Skeletal muscle tissue (tissue), 4 donors: ENCODE measurements around the gene LTBP1. TPM values are rescaled to one million over a fixed set of nuclear protein-coding genes. Genes with fewer than 3 reads are reported as not detected.
"Not testable (repeated sequence)": the region's sequence is repeated elsewhere in the genome, so short reads cannot be mapped to it uniquely, and the experiment has no call there.

Source experiments
- H3K27ac ChIP-seq: one replicate; pipeline ENCODE4 v1.7.0; 2013; ENCODE audit warnings: mild to moderate bottlenecking, low read depth, low read length, inconsistent platforms
- H3K27me3 ChIP-seq, 3 donors: one replicate each; pipeline ENCODE4 v1.7.0; 2013; ENCODE audit warnings: low read length in 3 of 3; ENCODE audit not compliant: control insufficient read depth in 3 of 3, insufficient read depth in 3 of 3
- H3K36me3 ChIP-seq, 3 donors: one replicate each; pipeline ENCODE4 v1.7.0; 2013; ENCODE audit warnings: low read length in 3 of 3; ENCODE audit not compliant: control insufficient read depth in 3 of 3, insufficient read depth in 3 of 3
- H3K4me1 ChIP-seq, 3 donors: one replicate each; pipeline ENCODE4 v1.7.0; 2013; ENCODE audit warnings: low read length in 3 of 3, mild to moderate bottlenecking in 3 of 3; ENCODE audit not compliant: control insufficient read depth in 3 of 3, insufficient read depth in 3 of 3
- H3K4me3 ChIP-seq, 3 donors: one replicate each; pipeline ENCODE4 v1.7.0; 2013; ENCODE audit warnings: low read length in 3 of 3
- H3K9ac ChIP-seq, 3 donors: one replicate each; pipeline ENCODE4 v1.7.0; 2013; ENCODE audit warnings: low read length in 3 of 3, mild to moderate bottlenecking in 3 of 3, moderate library complexity in 2 of 3, low read depth in 1 of 3
- H3K9me3 ChIP-seq, 3 donors: one replicate each; pipeline ENCODE4 v1.7.0; 2013; ENCODE audit warnings: low read length in 3 of 3; ENCODE audit not compliant: control insufficient read depth in 3 of 3
- total RNA-seq: library from RNA; depleted of rRNA; stranded (reverse); fragments of >200 nt; gene quantifications from one replicate; pipeline ENCODE4 v1.2.3, GENCODE V29; 2014
- donor health status: Osteomylitis.

Gene LTBP1
- total RNA-seq, 1 donor from 2014 or later: 78.8 TPM

DNA sequence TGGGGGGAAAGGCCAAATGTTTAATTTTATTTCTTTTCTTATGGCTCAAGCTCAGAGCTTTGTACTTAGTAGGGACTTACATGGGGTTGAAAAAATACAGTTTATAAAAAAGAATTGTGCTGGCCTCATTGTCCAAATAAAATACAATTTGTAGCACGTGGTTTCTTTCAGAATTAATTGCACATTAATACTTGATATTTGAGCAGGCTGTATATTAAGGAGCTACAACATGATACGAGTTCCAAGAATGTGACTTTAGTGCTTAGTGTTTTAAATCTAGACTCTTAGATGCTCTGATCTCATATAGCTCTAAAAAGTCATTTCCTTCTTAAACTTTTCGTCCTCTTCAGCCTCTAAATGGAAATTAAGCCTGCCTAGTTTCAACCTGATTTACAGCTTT is 483.3 kb downstream of the LTBP1 start:
- Histone ChIP-seq H3K9me3 (no peaks in the 10 kb centered on the region), H3K27me3 (no peaks in the 10 kb centered on the region), H3K36me3 (no peaks in the 10 kb centered on the region), H3K27ac (no peak overlapping the region), H3K9ac (no peak overlapping the region), H3K4me3 (no peak overlapping the region), H3K4me1 (no peaks in the 10 kb centered on the region)

GRCh38 chr2:33430856-33431255 is 484.1 kb downstream of the LTBP1 start:
- H3K9ac ChIP-seq: no peak overlapping the region
- H3K9me3 ChIP-seq: no peaks in the 10 kb centered on the region
- H3K27ac ChIP-seq: no peak overlapping the region
- H3K27me3 ChIP-seq: no peaks in the 10 kb centered on the region
- peaks cover 0 to under 1% (median 0%) of the 10 kb centered on the region in 3 donors for H3K4me1 ChIP-seq
- H3K36me3 ChIP-seq: no peaks in the 10 kb centered on the region
- H3K4me3 ChIP-seq: no peak overlapping the region

DNA sequence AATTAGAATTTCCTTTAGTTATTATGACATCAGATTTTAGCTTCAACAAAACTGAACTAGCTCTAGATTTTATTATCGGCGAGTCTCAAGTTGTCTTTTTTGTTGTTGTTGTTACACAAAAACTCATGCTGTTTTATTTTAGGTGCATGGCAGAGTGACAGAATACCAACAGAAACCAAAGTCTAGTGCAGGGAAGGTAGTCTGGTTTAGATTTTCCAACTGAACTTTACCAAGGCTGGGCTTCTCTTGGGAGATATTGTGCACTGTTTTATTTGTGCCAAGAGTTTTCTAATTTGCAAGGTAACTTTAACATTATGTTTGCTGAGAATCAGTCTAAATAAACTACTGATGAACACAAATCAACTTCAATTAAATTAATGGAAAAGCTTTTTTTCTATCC is 486.1 kb downstream of the LTBP1 start:
- Histone ChIP-seq H3K4me3 (no peak overlapping the region), H3K4me1 (peaks cover 0 to 7% (median 1%) of the 10 kb centered on the region in 3 donors), H3K36me3 (no peaks in the 10 kb centered on the region), H3K27me3 (no peaks in the 10 kb centered on the region), H3K9ac (no peak overlapping the region), H3K27ac (no peak overlapping the region), H3K9me3 (no peaks in the 10 kb centered on the region)

- no peaks in the 10 kb centered on the region for H3K36me3 ChIP-seq
- no peak overlapping the region for H3K27ac ChIP-seq
- peaks cover 0 to 7% (median 2%) of the 10 kb centered on the region in 3 donors for H3K4me1 ChIP-seq
- no peaks in the 10 kb centered on the region for H3K27me3 ChIP-seq
- H3K4me3 ChIP-seq: no peak overlapping the region
- no peak overlapping the region for H3K9ac ChIP-seq
- H3K9me3 ChIP-seq: no peaks in the 10 kb centered on the region
Observed at GRCh38 chr2:33433279-33434235, 486.8 kb downstream of the LTBP1 start.

GRCh38 chr2:33435518-33435917 is 488.8 kb downstream of the LTBP1 start:
- no peak overlapping the region for H3K27ac ChIP-seq
- no peak overlapping the region for H3K9ac ChIP-seq
- no peak overlapping the region for H3K4me3 ChIP-seq

GRCh38 chr2:33436083-33436482 is 489.3 kb downstream of the LTBP1 start:
- no peaks in the 10 kb centered on the region for H3K27me3 ChIP-seq
- peak overlapping the region in 1 of 3 donors; percentile 50 for H3K9ac ChIP-seq
- no peaks in the 10 kb centered on the region for H3K9me3 ChIP-seq
- no peaks in the 10 kb centered on the region for H3K36me3 ChIP-seq
- H3K27ac ChIP-seq: peak overlapping the region; percentile 5
- H3K4me3 ChIP-seq: peak overlapping the region; percentile 1 to 55 (median 33)
- peaks cover 0 to 7% (median 2%) of the 10 kb centered on the region in 3 donors for H3K4me1 ChIP-seq

More at GRCh38 chr2:33435518-33435917, 488.8 kb downstream of the LTBP1 start:
- Histone ChIP-seq H3K36me3 (no peaks in the 10 kb centered on the region), H3K4me1 (peaks cover 0 to 7% (median 2%) of the 10 kb centered on the region in 3 donors), H3K9me3 (no peaks in the 10 kb centered on the region), H3K27me3 (no peaks in the 10 kb centered on the region)

- peak overlapping the region in 1 of 3 donors; percentile 53 for H3K4me3 ChIP-seq
Observed at GRCh38 chr2:33437297-33437696, 490.5 kb downstream of the LTBP1 start.

DNA sequence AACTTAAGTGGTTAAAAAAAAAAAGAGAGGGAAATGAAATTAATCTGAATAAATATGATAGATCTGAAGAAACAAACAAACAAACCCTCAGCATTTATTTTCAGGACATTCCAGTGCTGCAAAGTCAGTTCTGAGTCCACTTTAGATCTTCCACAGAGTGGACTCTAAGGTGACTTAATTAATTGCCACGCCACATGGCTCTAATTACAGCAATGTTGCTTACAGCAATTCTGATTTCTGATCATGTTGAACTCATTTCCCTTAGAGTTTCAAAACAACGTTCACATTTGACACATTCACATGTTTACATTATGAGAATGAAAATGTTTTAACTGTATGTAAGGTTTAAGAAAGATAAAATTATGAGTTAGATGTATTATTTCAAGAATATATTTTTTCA is 491.1 kb downstream of the LTBP1 start:
- Histone ChIP-seq H3K4me3 (peak overlapping the region in 1 of 3 donors; percentile 53), H3K9ac (no peak overlapping the region), H3K36me3 (no peaks in the 10 kb centered on the region), H3K9me3 (no peaks in the 10 kb centered on the region), H3K27me3 (no peaks in the 10 kb centered on the region), H3K4me1 (peaks cover 0 to 12% (median 2%) of the 10 kb centered on the region in 3 donors), H3K27ac (no peak overlapping the region)

More at GRCh38 chr2:33437297-33437696, 490.5 kb downstream of the LTBP1 start:
- Histone ChIP-seq H3K27me3 (no peaks in the 10 kb centered on the region), H3K9ac (no peak overlapping the region), H3K36me3 (no peaks in the 10 kb centered on the region), H3K9me3 (no peaks in the 10 kb centered on the region), H3K27ac (no peak overlapping the region), H3K4me1 (peaks cover 0 to 9% (median 2%) of the 10 kb centered on the region in 3 donors)

GRCh38 chr2:33441235-33441810 is 494.6 kb downstream of the LTBP1 start:
- Histone ChIP-seq H3K9ac (no peak overlapping the region), H3K27ac (no peak overlapping the region), H3K4me1 (peaks cover 8 to 13% (median 12%) of the 10 kb centered on the region in 3 donors)

GRCh38 chr2:33442052-33442451 is 495.3 kb downstream of the LTBP1 start:
- Histone ChIP-seq H3K27ac (peak overlapping the region; percentile 53), H3K4me1 (peaks cover 8 to 12% (median 11%) of the 10 kb centered on the region in 3 donors)
- not testable (repeated sequence) for H3K4me3 ChIP-seq, H3K9me3 ChIP-seq, H3K36me3 ChIP-seq, H3K27me3 ChIP-seq, H3K9ac ChIP-seq

More at GRCh38 chr2:33441235-33441810, 494.6 kb downstream of the LTBP1 start:
- Histone ChIP-seq H3K4me3 (no peak overlapping the region), H3K27me3 (no peaks in the 10 kb centered on the region), H3K36me3 (no peaks in the 10 kb centered on the region), H3K9me3 (no peaks in the 10 kb centered on the region)
